GM19099 (cell line): ENCODE results near the gene LRCH2.

ENCODE experiments used
- POLR2A ChIP-seq: IDR thresholded peaks from 3 replicates; pipeline ENCODE4 v1.6.1; 2011; ENCODE audit warnings: low read depth; ENCODE audit not compliant: insufficient read length; ENCODE audit errors: extremely low read depth

LRCH2 gene

DNA sequence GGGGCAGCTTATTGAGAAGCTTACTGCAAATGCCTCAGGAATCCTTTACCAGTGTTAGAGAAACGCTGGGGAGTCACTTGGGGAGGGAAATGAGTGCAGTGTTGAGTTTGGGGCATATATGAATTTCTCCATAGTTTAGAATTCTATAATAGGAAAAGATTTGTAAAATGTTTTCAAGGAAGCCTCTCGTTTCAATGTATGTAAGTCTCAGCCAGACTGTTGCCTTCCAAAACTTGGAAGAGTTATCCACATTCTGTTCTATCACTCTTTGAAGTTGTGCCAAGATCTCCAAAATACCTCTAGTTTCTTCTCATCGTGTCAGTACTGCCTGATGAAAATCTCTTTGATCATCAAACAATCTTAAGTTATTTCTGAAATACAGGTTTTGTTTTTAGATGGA, 565 bp upstream of the LRCH2 start:
- TF ChIP-seq POLR2A = no peak

DNA sequence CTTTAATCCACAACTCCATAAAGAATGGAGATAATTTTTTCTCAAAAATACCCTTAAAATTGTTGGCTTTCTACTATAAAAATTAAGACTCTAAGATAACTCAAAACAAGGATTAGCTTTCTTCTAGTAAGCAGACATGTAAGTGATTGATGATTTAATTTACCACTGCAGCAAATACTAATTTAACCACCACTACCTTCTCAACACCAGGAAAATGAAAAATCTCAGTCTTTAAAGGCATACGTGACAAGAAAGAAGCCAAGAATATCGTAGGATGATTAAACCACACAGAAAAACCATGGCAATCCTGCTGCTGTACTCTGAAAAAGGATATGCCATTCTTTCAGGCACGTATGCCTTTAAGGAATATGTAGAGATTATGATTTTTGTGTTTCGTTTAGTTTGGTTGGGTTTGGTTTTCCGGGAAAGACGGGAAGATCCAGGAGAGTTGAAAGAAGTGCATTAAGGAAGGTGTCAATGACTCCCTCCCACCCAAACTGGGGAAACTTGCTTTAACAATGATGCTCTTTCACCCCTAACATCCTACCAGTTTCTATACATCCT, 881 bp downstream of the LRCH2 start:
- TF ChIP-seq POLR2A = no peak

DNA sequence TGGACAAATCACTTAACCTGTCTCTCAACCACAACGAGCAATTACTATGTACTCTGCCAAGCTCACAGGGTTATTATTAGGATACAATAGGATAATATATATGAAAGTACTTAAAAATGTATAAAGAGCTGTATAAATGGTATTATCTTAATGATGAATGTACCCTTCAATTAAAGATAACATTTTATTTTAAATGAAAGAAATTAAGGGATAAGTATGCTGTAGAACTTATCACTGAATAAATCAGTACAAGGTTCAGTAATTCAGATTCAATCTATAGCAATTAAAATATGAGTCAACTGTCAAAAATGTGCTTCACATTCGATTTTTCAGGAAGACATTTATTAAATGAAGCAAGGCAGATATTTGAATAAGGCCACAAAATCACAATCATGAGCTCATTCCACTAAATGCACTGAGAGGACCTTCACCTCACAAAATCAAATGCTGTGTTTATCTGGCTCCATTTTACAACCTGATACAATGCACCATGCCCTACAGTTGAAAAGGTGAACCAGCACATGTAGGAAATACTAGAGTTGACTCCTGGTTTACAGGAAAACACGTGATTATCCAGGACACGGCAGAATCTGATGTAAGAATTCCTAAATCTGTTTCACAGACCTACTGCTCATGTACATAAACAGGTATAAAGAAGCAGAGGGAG, 4.4 kb downstream of the LRCH2 start:
- TF ChIP-seq POLR2A = no peak

DNA sequence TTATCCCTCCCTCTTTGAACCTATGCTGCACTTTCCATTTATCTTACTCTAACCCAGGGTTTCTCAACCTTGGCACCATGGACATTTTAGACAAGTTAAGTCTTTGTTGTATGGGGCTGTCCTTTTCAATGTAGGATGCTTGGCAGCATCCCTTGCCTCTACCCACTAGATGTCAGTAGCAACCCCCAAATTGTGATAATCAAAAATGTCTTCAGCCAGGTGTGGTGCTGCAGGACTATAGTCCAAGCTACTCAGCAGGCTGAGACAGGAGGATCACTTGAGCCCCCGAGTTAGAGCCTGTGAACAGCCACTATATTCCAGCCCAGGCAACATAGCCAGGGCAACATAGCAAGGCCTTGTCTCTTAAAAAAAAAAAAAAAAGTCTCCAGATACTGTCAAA, 7.0 kb downstream of the LRCH2 start:
- TF ChIP-seq POLR2A = no peak

DNA sequence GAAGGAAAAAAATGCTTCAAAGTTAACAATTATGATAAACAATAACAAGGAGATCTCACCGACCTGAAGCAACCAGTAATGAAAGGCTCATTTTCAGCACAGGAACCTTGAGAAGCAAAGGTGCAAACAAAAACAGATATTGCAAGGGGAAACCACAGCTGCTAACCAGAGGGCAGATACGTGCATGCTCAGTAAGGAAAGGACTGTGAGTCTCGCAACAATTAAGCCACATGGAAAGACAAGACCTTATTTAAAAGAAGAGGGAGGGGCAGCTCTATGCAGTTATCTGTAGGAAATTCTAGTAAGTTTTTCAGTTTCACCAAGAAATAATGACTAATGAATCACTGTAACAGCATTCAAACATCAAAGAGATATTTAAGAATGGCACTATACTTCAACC, 19.3 kb downstream of the LRCH2 start:
- TF ChIP-seq POLR2A = no peak

DNA sequence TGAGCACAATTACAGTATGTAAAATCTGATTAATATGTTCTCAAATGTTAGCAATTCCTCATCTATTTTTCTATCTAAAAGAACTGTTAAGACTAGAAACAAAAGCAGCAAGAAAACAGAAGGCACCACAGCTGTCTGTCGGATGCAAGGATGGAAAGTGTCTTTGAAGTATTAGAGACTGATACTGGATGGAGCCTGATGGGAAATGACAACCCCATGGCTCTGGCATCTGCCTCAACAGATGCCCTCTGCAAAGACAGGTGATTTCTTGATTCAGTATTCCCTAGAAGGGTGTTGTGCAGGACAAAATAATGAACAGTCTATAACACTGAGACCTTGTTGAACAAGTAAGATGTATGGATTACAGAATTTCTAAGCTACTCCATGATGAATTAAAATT, 19.7 kb downstream of the LRCH2 start:
- no peak for TF ChIP-seq POLR2A

DNA sequence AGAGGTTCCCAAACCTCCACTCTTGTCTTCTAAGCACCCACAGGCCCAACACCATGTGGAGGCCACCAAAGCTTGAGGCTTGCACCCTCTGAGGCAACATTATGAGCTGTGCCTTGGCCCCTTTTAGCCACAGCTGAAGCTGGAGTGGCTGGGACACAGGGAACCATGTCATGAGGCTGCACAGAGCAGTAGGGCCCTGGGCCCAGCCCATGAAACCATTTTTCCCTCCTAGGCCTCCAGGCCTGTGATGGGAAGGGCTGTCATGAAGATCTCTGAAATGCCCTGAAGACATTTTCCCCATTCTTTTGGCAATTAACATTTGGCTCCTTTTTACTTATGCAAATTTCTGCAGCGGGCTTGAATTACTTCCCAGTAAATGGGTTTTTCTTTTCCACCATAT, 29.9 kb downstream of the LRCH2 start:
- no peak for TF ChIP-seq POLR2A

DNA sequence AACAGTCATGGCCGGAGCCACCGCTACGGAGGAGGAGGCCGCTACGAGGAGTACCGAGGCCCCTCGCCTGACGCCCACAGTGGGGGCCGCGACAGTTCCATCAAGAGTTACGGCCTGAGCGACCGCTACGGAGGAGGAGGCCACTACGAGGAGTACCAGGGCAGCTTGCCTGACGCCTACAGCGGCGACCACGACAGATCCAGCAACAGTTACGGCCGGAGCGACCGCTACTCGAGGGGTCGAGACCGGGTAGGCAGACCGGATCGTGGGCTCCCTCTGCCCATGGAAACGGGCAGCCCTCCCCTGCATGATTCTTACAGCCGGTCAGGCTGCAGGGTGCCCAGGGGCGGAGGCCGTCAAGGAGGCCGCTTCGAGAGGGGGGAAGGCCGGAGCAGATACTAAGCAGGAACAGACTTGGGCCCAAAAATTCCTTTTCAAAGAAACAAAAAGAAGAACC, 41.6 kb downstream of the LRCH2 start:
- TF ChIP-seq POLR2A = no peak

DNA sequence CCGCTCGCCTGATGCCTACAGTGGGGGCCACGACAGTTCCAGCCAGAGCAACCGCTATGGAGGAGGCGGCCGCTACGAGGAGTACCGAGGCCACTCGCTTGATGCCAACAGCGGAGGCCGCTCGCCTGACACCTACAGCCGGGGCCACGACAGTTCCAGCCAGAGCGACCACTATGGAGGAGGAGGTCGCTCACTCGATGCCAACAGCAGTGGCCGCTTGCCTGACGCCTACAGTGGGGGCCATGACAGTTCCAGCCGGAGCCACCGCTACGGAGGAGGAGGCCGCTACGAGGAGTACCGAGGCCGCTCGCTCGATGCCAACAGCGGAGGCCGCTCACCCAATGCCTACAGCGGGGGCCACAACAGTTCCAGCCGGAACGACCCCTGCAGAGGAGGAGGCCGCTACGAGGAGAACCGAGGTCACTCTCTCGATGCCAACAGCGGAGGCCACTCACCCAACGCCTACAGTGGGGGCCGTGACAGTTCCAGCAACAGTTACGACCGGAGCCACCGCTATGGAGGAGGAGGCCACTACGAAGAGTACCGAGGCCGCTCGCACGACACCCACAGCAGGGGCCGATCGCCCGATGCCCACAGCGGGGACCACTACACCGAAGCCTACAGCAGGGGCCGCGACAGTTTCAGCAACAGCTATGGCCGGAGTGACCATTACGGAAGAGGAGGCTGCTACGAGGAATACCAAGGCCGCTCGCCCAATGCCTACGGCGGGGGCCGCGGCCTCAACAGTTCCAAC, 42.2 kb downstream of the LRCH2 start:
- TF ChIP-seq POLR2A = no peak

DNA sequence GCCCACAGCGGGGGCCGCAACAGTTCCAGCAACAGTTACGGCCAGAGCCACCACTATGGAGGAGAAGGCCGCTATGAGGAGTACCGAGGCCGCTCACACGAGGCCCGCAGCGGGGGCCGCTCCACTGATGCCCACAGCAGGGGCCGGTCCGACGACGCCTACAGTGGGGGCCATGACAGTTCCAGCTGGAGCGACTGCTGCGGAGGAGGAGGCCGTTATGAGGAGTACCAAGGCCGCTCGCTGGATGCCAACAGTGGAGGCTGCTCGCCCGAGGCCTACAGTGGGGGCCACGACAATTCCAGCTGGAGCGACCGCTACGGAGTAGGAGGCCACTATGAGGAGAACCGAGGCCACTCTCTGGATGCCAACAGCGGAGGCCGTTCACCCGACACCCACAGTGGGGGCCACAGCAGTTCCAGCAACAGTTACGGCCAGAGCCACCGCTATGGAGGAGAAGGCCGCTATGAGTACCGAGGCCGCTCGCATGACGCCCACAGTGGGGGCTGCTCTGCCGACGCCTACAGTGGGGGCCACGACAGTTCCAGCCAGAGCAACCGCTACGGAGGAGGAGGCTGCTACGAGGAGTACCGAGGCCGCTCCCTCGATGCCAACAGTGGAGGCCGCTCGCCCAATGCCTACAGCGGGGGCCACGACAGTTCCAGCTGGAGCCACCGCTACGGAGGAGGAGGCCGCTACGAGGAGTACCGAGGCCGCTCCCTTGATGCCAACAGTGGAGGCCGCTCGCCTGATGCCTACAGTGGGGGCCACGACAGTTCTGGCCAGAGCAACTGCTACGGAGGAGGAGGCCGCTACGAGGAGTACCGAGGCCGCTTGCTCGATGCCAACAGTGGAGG, 43.0 kb downstream of the LRCH2 start:
- no peak for TF ChIP-seq POLR2A

DNA sequence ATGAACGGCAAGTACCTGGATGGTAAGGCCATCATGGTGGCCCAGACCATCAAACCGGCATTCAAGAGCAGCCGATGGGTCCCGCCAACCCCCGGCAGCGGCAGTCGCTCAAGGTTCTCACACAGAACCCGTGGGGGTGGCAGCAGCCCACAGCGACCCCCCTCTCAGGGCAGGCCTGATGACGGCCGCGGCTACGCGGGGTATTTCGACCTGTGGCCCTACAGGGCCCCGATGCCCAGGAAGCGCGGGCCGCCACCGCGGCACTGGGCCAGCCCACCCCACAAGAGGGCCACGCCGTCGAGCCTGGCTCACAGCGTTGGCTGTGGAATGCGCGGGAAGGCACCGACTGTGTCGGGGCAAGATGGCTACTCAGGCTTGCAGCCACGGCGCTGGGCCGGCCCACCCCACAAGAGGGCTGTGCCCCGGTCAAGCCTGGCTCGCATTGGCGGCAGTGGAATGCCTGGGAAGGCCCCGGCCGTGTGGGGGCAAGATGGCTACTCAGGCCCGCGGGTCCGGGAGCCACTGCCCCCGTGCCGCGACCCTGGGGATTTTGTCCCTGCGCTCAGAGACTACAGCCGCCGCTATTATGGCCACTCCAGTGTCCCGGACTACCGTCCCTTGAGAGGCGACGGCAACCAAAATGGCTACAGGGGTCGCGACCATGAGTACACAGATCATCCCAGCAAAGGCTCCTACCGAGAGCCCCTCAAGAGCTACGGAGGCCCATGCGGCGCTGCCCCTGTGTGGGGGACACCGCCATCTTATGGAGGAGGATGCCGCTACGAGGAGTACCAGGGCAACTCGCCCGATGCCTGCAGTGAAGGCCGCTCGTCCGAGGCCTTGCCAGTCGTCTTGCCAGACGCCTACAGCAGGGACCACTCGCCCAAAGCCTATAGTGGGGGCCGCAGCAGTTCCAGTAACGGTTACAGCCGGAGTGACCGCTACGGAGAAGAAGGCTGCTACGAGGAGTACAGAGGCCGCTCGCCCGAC, 44.0 kb downstream of the LRCH2 start:
- TF ChIP-seq POLR2A = no peak

DNA sequence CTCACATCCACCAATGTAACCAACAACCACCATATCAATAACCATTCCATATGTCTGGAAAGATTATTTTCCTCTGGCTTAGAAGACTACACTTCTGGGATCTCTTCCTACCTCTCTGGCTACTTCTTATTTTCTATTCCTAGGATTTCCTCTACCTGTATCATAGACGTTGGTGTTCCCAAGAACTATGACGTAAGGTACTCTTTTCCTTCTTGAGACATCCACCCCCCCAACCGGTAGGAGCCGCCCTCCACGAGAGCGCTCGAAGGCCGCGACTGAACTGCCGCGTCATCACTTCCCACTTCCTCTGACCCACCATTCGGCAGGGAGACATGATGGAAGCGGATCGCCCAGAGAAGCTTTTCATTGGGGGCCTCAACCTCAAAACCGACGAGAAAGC, 44.8 kb downstream of the LRCH2 start, which contains the start of gene RBMXL3:
RBMXL3 (plus strand) TSS at position 301 of the 400 bp plus-strand sequence; CDS start at position 333, 32 bp downstream.
- no peak for TF ChIP-seq POLR2A

DNA sequence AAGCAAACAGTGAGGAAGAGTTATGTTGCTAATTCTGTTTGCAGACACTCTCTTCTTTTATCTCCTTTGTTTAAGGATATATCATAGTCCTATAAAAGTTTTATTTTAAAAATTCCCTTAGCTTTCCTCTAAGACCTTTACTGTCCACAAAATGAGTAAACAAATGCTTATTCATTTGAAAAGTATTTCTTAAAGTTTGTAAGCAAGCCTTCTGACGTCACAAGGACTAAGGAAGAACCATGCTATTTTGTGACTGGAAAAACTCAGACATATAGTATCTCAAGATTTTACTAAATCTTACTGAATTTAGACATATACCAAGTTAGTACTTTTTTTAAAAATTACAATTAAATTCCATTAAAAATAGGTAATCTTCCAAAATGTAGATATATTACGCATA, 49.9 kb downstream of the LRCH2 start:
- TF ChIP-seq POLR2A = no peak

DNA sequence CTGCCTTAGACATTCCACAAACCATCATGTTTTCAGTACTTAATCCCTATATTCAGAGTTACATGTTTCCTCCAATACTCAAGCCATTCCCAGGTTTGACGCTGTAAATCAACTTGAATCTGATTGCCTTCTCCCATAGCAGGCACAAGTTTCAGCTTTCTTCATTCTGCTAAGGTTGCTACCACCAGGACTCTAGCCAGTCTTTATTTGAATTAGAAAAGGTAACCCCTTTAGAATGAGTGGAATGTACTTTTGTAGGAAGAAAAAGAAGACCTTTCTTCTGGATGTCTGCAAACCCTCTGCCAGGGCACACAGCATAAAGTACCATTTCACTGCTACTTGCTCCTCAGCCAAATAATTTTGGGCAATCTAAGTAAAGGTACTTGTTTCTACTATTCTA, 55.4 kb downstream of the LRCH2 start:
- no peak for TF ChIP-seq POLR2A

DNA sequence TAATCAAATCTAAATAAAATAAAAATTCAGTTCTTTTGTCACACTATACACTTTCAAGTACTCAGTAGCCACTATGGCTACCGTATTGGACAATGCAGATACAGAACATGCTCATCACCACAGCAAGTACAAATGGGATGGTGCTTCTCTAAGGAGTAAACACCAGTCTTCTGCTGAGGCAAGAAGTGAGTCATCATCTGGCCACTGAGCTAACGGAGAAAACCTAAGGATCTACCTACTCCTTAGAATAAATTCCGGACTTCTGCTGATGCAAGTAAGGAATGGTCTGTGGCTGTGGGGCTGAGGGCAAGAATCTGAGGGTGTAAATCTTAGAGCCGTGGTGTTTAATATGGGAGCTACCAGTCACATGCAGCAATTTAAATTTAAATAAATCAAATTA, 56.0 kb downstream of the LRCH2 start:
- TF ChIP-seq POLR2A = no peak

DNA sequence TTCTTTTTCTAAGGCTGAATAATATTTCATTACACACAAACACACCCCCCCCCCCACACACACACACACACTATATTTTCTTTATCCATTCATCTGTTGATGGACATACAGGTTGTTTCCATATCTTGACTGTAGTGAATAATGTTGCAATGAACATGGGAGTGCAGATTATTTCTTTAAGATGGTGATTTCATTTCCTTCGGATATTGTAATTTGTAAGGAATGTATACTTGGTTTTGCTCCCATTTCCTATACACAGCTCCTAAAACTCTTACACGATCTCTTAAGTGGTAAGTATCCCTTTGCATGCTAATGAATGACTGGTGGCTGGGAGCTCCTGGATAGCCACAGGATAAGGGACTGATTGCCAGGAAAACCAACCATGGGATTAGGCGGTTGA, 59.3 kb downstream of the LRCH2 start:
- TF ChIP-seq POLR2A = no peak
